ENCODE measurements around the gene FSD2. TPM values are rescaled to one million over a fixed set of nuclear protein-coding genes. Genes with fewer than 3 reads are reported as not detected.

Gene FSD2
- total and polyA plus RNA-seq, 2 donors (not counting 1 experiment from before 2014, with no cell fraction given): not detected

- intact Hi-C loops (cut with micrococcal nuclease): no loop called here
- CTCF ChIA-PET: interaction anchor here (0.6 kb wide), 1 partner anchor 11 kb away, joined by 6 read pairs; no protein-coding TSS in a partner anchor
- DNase-seq (no peak), ATAC-seq (ENCODE audit: low read depth) (no peak)
- Histone ChIP-seq H3K36me3 (replicated peaks in 1 of 2; ENCODE audit: control extremely low read depth in 1 of 2, control insufficient read depth in 1 of 2, extremely low read depth in 1 of 2, insufficient read depth in 2 of 2, low read length in 1 of 2) (no peaks in the 10 kb centered on the region), H3K27me3 (replicated peaks in 1 of 4; ENCODE audit: control extremely low read depth in 1 of 4, control insufficient read depth in 3 of 4, insufficient read depth in 4 of 4, low read length in 3 of 4) (peaks cover 0 to 7% (median 0%) of the 10 kb centered on the region in 4 experiments), H3K4me3 (ENCODE audit: control extremely low read depth in 1 of 5, extremely low read depth in 1 of 5, insufficient read depth in 1 of 5, low read depth in 2 of 5, low read length in 4 of 5) (no peak overlapping the region), H2AFZ (ENCODE audit: insufficient read depth, low read depth, low read length, poor library complexity, severe bottlenecking) (no peak overlapping the region), H4K20me1 (ENCODE audit: control insufficient read depth, insufficient read depth, low read length, poor library complexity, severe bottlenecking) (no peaks in the 10 kb centered on the region), H3K27ac (ENCODE audit: low read length in 2 of 2) (no peak overlapping the region), H3K4me1 (ENCODE audit: control insufficient read depth in 2 of 2, insufficient read depth in 2 of 2, low read length in 2 of 2) (peaks cover 17 to 20% of the 10 kb centered on the region in 2 donors), H3K4me2 (replicated peaks; ENCODE audit: low read depth, low read length, poor library complexity, severe bottlenecking) (no peak overlapping the region), H3K9ac (ENCODE audit: low read length) (no peak overlapping the region), H3K79me2 (ENCODE audit: control insufficient read depth, insufficient read depth, low read length) (peaks cover 3% of the 10 kb centered on the region), H3K9me3 (ENCODE audit: control extremely low read depth in 1 of 3, control insufficient read depth in 2 of 3, insufficient read depth in 1 of 3, low read length in 2 of 3) (no peaks in the 10 kb centered on the region)
- Mint-ChIP-seq H3K9me3 (ENCODE audit: insufficient read depth) (no peaks in the 10 kb centered on the region), H3K4me1 (peaks cover 19% of the 10 kb centered on the region), H3K27ac (no peak overlapping the region), H3K27me3 (peaks cover 10% of the 10 kb centered on the region), H3K4me3 (no peak overlapping the region)
- WGBS (ENCODE audit: insufficient coverage): no CpG with 5 or more reads among the region's 1 CpG
- no peak for TF ChIP-seq EZH2 (IDR thresholded peaks at IDR 0.05; ENCODE audit: borderline replicate concordance, insufficient read depth, low read depth, low read length, poor library complexity, severe bottlenecking)
- POLR2A ChIA-PET: no interaction called here
Observed at GRCh38 chr15:82802497-82802896, 3.4 kb downstream of the FSD2 start.

- no peaks in the 10 kb centered on the region for H3K9me3 ChIP-seq (ENCODE audit: control extremely low read depth in 1 of 3, control insufficient read depth in 2 of 3, insufficient read depth in 1 of 3, low read length in 2 of 3)
- no peak overlapping the region for H3K4me3 ChIP-seq (ENCODE audit: control extremely low read depth in 1 of 5, extremely low read depth in 1 of 5, insufficient read depth in 1 of 5, low read depth in 2 of 5, low read length in 4 of 5)
- no peak for TF ChIP-seq EZH2 (IDR thresholded peaks at IDR 0.05; ENCODE audit: borderline replicate concordance, insufficient read depth, low read depth, low read length, poor library complexity, severe bottlenecking)
- Mint-ChIP-seq H3K27ac (no peak overlapping the region), H3K9me3 (ENCODE audit: insufficient read depth) (no peaks in the 10 kb centered on the region), H3K27me3 (peaks cover 15% of the 10 kb centered on the region), H3K4me1 (no peaks in the 10 kb centered on the region), H3K4me3 (no peak overlapping the region)
- 94% methylated on average over 7 of the region's 7 CpGs for WGBS (ENCODE audit: insufficient coverage)
- DNase-seq (no peak), ATAC-seq (ENCODE audit: low read depth) (no peak)
- H3K79me2 ChIP-seq (ENCODE audit: control insufficient read depth, insufficient read depth, low read length): peaks cover 3% of the 10 kb centered on the region
- peaks cover 0 to 10% (median 2%) of the 10 kb centered on the region in 4 experiments for H3K27me3 ChIP-seq (replicated peaks in 1 of 4; ENCODE audit: control extremely low read depth in 1 of 4, control insufficient read depth in 3 of 4, insufficient read depth in 4 of 4, low read length in 3 of 4)
- H3K9ac ChIP-seq (ENCODE audit: low read length): no peak overlapping the region
- H3K4me1 ChIP-seq (ENCODE audit: control insufficient read depth in 2 of 2, insufficient read depth in 2 of 2, low read length in 2 of 2): no peaks in the 10 kb centered on the region
- no peak overlapping the region for H3K4me2 ChIP-seq (replicated peaks; ENCODE audit: low read depth, low read length, poor library complexity, severe bottlenecking)
- ChIA-PET POLR2A (no interaction called here), CTCF (no interaction called here)
- H2AFZ ChIP-seq (ENCODE audit: insufficient read depth, low read depth, low read length, poor library complexity, severe bottlenecking): no peak overlapping the region
- intact Hi-C loops (cut with micrococcal nuclease): no loop called here
- no peaks in the 10 kb centered on the region for H4K20me1 ChIP-seq (ENCODE audit: control insufficient read depth, insufficient read depth, low read length, poor library complexity, severe bottlenecking)
- no peaks in the 10 kb centered on the region for H3K36me3 ChIP-seq (replicated peaks in 1 of 2; ENCODE audit: control extremely low read depth in 1 of 2, control insufficient read depth in 1 of 2, extremely low read depth in 1 of 2, insufficient read depth in 2 of 2, low read length in 1 of 2)
- H3K27ac ChIP-seq (ENCODE audit: low read length in 2 of 2): no peak overlapping the region
Observed at GRCh38 chr15:82799183-82799841, 6.6 kb downstream of the FSD2 start.

Measured in B cell (primary cell).